H1 (cell line): ENCODE results near the gene MYLK3. TPM values are rescaled to one million over a fixed set of nuclear protein-coding genes. Genes with fewer than 3 reads are reported as not detected.

Experiments
- CTCF ChIA-PET: fragments of 300-600 bp; sonication (Branson Sonifier 250); formaldehyde crosslinking; loops from one replicate; lab custom pipeline; 2021; ENCODE audit not compliant: partially characterized antibody; lab: Charles Lee
- POLR2A ChIA-PET: fragments of 300-600 bp; sonication (Branson Sonifier 250); formaldehyde crosslinking; loops from one replicate; lab custom pipeline; 2021; ENCODE audit warnings: inconsistent platforms; ENCODE audit not compliant: partially characterized antibody; lab: Charles Lee
- DNase-seq, 2 experiments: peaks; one replicate each; pipeline versions ENCODE4 v3.0.0 to v3.0.0-alpha.2; 2010 to 2022; ENCODE audit warnings: low spot score in 2 of 2, low read depth in 1 of 2, mixed read lengths in 1 of 2
- FAIRE-seq: peaks from 2 replicates; lab custom pipeline; 2011; peaks lifted over from hg19 to GRCh38; lab: Jason Lieb, UNC
- H2AFZ ChIP-seq: 2 replicates; pipeline ENCODE4 v1.8.1; 2012; ENCODE audit warnings: low read length, inconsistent platforms
- H2AK5ac ChIP-seq: 2 replicates; pipeline ENCODE4 v1.6.1; 2013; ENCODE audit warnings: low read depth, low read length
- H2BK120ac ChIP-seq: replicated peaks from 2 replicates; pipeline ENCODE3; 2013; ENCODE audit warnings: low read depth, low read length, inconsistent platforms
- H2BK12ac ChIP-seq: 2 replicates; pipeline ENCODE4 v1.6.1; 2013; ENCODE audit warnings: low read depth, low read length
- H2BK15ac ChIP-seq: 2 replicates; pipeline ENCODE4 v1.6.1; 2013; ENCODE audit warnings: low read length
- H2BK20ac ChIP-seq: 2 replicates; pipeline ENCODE4 v1.6.1; 2013; ENCODE audit warnings: low read length
- H2BK5ac ChIP-seq: 2 replicates; pipeline ENCODE4 v1.6.1; 2013; ENCODE audit warnings: low read depth, low read length
- H3K14ac ChIP-seq: 2 replicates; pipeline ENCODE4 v1.6.1; 2013; ENCODE audit warnings: inconsistent platforms; ENCODE audit not compliant: insufficient read length
- H3K18ac ChIP-seq: 2 replicates; pipeline ENCODE4 v1.6.1; 2013; ENCODE audit warnings: low read length; ENCODE audit errors: extremely low read depth
- H3K23ac ChIP-seq: 2 replicates; pipeline ENCODE4 v1.6.1; 2013; ENCODE audit warnings: inconsistent platforms; ENCODE audit not compliant: insufficient read length
- H3K23me2 ChIP-seq: 2 replicates; pipeline ENCODE4 v1.6.1; 2013; ENCODE audit warnings: low read depth, low read length
- H3K27ac ChIP-seq: 2 replicates; pipeline ENCODE4 v1.6.1; 2011; ENCODE audit warnings: low read depth, low read length, inconsistent platforms
- H3K27me3 ChIP-seq, 4 experiments: replicated peaks in 1 of 4; 1 replicate in 1 of 4; 2 replicates in 3 of 4; pipeline versions ENCODE4 v1.6.1 to v1.8.1; 2011 to 2013; ENCODE audit warnings: low read length in 3 of 4, mild to moderate bottlenecking in 3 of 4, inconsistent platforms in 2 of 4, mixed read lengths in 2 of 4, moderate library complexity in 1 of 4; ENCODE audit not compliant: control insufficient read depth in 3 of 4, insufficient read depth in 3 of 4; ENCODE audit errors: extremely low read depth in 1 of 4
- H3K36me3 ChIP-seq, 4 experiments: 2 replicates each; pipeline versions ENCODE4 v1.6.1 to v1.8.1; 2011 to 2013; ENCODE audit warnings: mild to moderate bottlenecking in 4 of 4, low read length in 3 of 4, moderate library complexity in 2 of 4, control low read depth in 1 of 4, inconsistent platforms in 1 of 4; ENCODE audit not compliant: insufficient read depth in 4 of 4, control insufficient read depth in 2 of 4
- H3K4ac ChIP-seq: replicated peaks from 2 replicates; pipeline ENCODE3; 2013; ENCODE audit warnings: low read length, low read depth, mixed read lengths, inconsistent platforms; ENCODE audit not compliant: insufficient read length
- H3K4me1 ChIP-seq, 4 experiments: replicated peaks in 1 of 4; 1 replicate in 1 of 4; 2 replicates in 3 of 4; pipeline versions ENCODE4 v1.6.1 to v1.8.1; 2011 to 2013; ENCODE audit warnings: low read length in 3 of 4, inconsistent platforms in 2 of 4, mixed read lengths in 1 of 4; ENCODE audit not compliant: insufficient read depth in 4 of 4, control insufficient read depth in 3 of 4
- H3K4me2 ChIP-seq, 2 experiments: 2 replicates each; pipeline versions ENCODE4 v1.6.1 to v1.8.1; 2011 to 2013; ENCODE audit warnings: low read depth in 2 of 2, low read length in 2 of 2, control low read depth in 1 of 2, inconsistent platforms in 1 of 2, mild to moderate bottlenecking in 1 of 2; ENCODE audit not compliant: insufficient read depth in 1 of 2
- H3K4me3 ChIP-seq, 4 experiments: fragments of 200-600, 300-600 bp in 1 of 4; sonication (generic), shearing (Covaris generic), sonication (Bioruptor Twin) in 1 of 4; 2 replicates each; pipeline versions ENCODE4 v1.5.1 to v1.8.1; 2011 to 2016; ENCODE audit warnings: low read length in 4 of 4, low read depth in 3 of 4, control low read depth in 2 of 4, inconsistent platforms in 2 of 4, mild to moderate bottlenecking in 2 of 4, mixed read lengths in 1 of 4, moderate library complexity in 1 of 4; ENCODE audit not compliant: insufficient read depth in 2 of 4; ENCODE audit errors: extremely low read depth in 1 of 4
- H3K56ac ChIP-seq: replicated peaks from 2 replicates; pipeline ENCODE3; 2013; ENCODE audit warnings: low read depth, mild to moderate bottlenecking, mixed read lengths, low read length, inconsistent platforms; ENCODE audit not compliant: insufficient read length
- H3K79me1 ChIP-seq: 2 replicates; pipeline ENCODE4 v1.6.1; 2013; ENCODE audit warnings: low read depth, low read length, control low read depth
- H3K79me2 ChIP-seq, 2 experiments: 2 replicates each; pipeline versions ENCODE4 v1.6.1 to v1.8.1; 2012 to 2013; ENCODE audit warnings: low read length in 2 of 2, mild to moderate bottlenecking in 2 of 2, inconsistent platforms in 1 of 2; ENCODE audit not compliant: insufficient read depth in 2 of 2, control insufficient read depth in 1 of 2
- H3K9ac ChIP-seq, 4 experiments: replicated peaks in 1 of 4; 1 replicate in 1 of 4; 2 replicates in 3 of 4; pipeline versions ENCODE4 v1.6.1 to v1.8.1; 2011 to 2013; ENCODE audit warnings: low read depth in 3 of 4, low read length in 3 of 4, control low read depth in 2 of 4, mild to moderate bottlenecking in 2 of 4, moderate library complexity in 2 of 4, inconsistent platforms in 1 of 4; ENCODE audit errors: extremely low read depth in 1 of 4
- H3K9me3 ChIP-seq, 2 experiments: 2 replicates each; pipeline versions ENCODE4 v1.6.1 to v1.8.1; 2012 to 2013; ENCODE audit warnings: mild to moderate bottlenecking in 2 of 2, moderate library complexity in 2 of 2, control low read depth in 1 of 2, inconsistent platforms in 1 of 2, low read depth in 1 of 2, low read length in 1 of 2, mixed read lengths in 1 of 2; ENCODE audit not compliant: insufficient read depth in 2 of 2
- H4K20me1 ChIP-seq, 2 experiments: replicated peaks in 1 of 2; 2 replicates each; pipeline versions ENCODE3 to v1.8.1; 2011 to 2013; ENCODE audit warnings: inconsistent platforms in 2 of 2, low read length in 2 of 2, mild to moderate bottlenecking in 1 of 2; ENCODE audit not compliant: insufficient read depth in 2 of 2, control insufficient read depth in 1 of 2
- H4K5ac ChIP-seq: 2 replicates; pipeline ENCODE4 v1.6.1; 2013; ENCODE audit warnings: low read length, low read depth, mixed read lengths, inconsistent platforms; ENCODE audit not compliant: insufficient read length
- H4K8ac ChIP-seq: 2 replicates; pipeline ENCODE4 v1.8.0; 2013; ENCODE audit warnings: mild to moderate bottlenecking, moderate library complexity, low read length, inconsistent platforms; ENCODE audit not compliant: insufficient read depth; ENCODE audit errors: extremely low read depth
- H4K91ac ChIP-seq: replicated peaks from 2 replicates; pipeline ENCODE3; 2013; ENCODE audit warnings: low read length, mixed read lengths, inconsistent platforms; ENCODE audit not compliant: insufficient read length
- BRCA1 ChIP-seq: IDR thresholded peaks from 2 replicates; pipeline ENCODE4 v1.6.1; 2012; ENCODE audit warnings: low read depth, low read length, improper control_type of control experiment
- CBX8 ChIP-seq: fragments of 300-800, 300-1000 bp; sonication (generic); IDR thresholded peaks from 2 replicates; pipeline ENCODE4 v1.7.1; 2016; ENCODE audit warnings: low read depth, low read length, borderline replicate concordance
- CEBPB ChIP-seq: IDR thresholded peaks from 2 replicates; pipeline ENCODE4 v1.6.1; 2012; ENCODE audit warnings: low read depth, low read length
- CHD1 ChIP-seq: IDR thresholded peaks from 2 replicates; pipeline ENCODE4 v1.6.1; 2012; ENCODE audit warnings: low read depth, low read length, improper control_type of control experiment
- CTBP2 ChIP-seq: IDR thresholded peaks from 2 replicates; pipeline ENCODE4 v1.7.0; 2011; ENCODE audit warnings: borderline replicate concordance, mild to moderate bottlenecking, moderate library complexity, mixed read lengths, low read length; ENCODE audit not compliant: insufficient read depth, insufficient read length
- E2F6 ChIP-seq: IDR thresholded peaks from 2 replicates; pipeline ENCODE4 v1.6.1; 2012; ENCODE audit warnings: inconsistent platforms
- EP300 ChIP-seq, 2 experiments: IDR thresholded peaks; 1 replicate in 1 of 2; 2 replicates in 1 of 2; pipeline ENCODE4 v1.6.1; 2011 to 2012; ENCODE audit warnings: low read depth in 2 of 2, low read length in 2 of 2, mild to moderate bottlenecking in 2 of 2, borderline replicate concordance in 1 of 2, inconsistent platforms in 1 of 2, moderate library complexity in 1 of 2
- JUN ChIP-seq: IDR thresholded peaks from 2 replicates; pipeline ENCODE4 v1.6.1; 2011; ENCODE audit warnings: low read depth, mild to moderate bottlenecking, improper control_type of control experiment, low read length
- MAFK ChIP-seq: IDR thresholded peaks from 2 replicates; pipeline ENCODE4 v1.6.1; 2012; ENCODE audit warnings: low read depth, mild to moderate bottlenecking, improper control_type of control experiment, low read length
- PHF8 ChIP-seq: fragments of 200-600 bp; sonication (generic); conservative IDR thresholded peaks from 2 replicates; pipeline ENCODE4 v1.7.1; 2012; ENCODE audit warnings: low read depth, mild to moderate bottlenecking, inconsistent platforms, low read length, moderate library complexity
- POLR2AphosphoS5 ChIP-seq: IDR thresholded peaks from 2 replicates; pipeline ENCODE4 v1.6.1; 2011; ENCODE audit warnings: low read depth, low read length
- POU5F1 ChIP-seq: IDR thresholded peaks from 2 replicates; pipeline ENCODE4 v1.6.1; 2011; ENCODE audit warnings: low read depth, mild to moderate bottlenecking, low read length, moderate library complexity
- RAD21 ChIP-seq, 2 experiments: IDR thresholded peaks in 1 of 2; conservative IDR thresholded peaks in 1 of 2; 2 replicates each; pipeline ENCODE4 v1.6.1; 2011; ENCODE audit warnings: low read depth in 2 of 2, low read length in 2 of 2, improper control_type of control experiment in 1 of 2, inconsistent platforms in 1 of 2, mild to moderate bottlenecking in 1 of 2, moderate library complexity in 1 of 2
- SP4 ChIP-seq: IDR thresholded peaks from 2 replicates; pipeline ENCODE4 v1.6.1; 2012; ENCODE audit warnings: low read length, inconsistent platforms
- WGBS, 2 experiments: shearing (Covaris generic) in 1 of 2; methylation state at CpG; one replicate each; pipeline versions ENCODE4 v1.1.6 to v1.1.7; 2013 to 2015; ENCODE audit warnings: low lambda C conversion rate in 2 of 2, mixed read lengths in 2 of 2, inconsistent platforms in 1 of 2, low coverage in 1 of 2, missing lambda C conversion rate in 1 of 2; ENCODE audit not compliant: insufficient replicate concordance in 2 of 2, insufficient coverage in 1 of 2, insufficient read length in 1 of 2; ENCODE audit errors: extremely low coverage in 1 of 2, missing lambda C conversion rate in 1 of 2; 5-methylcytosine and 5-hydroxymethylcytosine counted together
- polyA plus RNA-seq, 7 experiments: library from polyadenylated mRNA; depleted of rRNA in 3 of 7; stranded (reverse) in 5 of 7; unstranded in 2 of 7; fragments of >200 nt in 5 of 7; fragments of 200-250 nt in 2 of 7; gene quantifications; 1 replicate in 5 of 7; 2 replicates in 1 of 7; 4 replicates in 1 of 7; pipeline versions ENCODE4 v1.2.1 to v1.2.3, GENCODE V29; 2011 to 2013; ENCODE audit warnings: missing spikeins in 2 of 7, mixed read lengths in 2 of 7
- total RNA-seq: library from RNA; stranded (reverse); fragmentation: NEBNext Ultra II Directional; extraction: Animal tissue kit (Norgen Biotek cat#: 25700); gene quantifications from 2 replicates; pipeline ENCODE4 v1.2.1, GENCODE V29; 2021

The MYLK3 gene
- total and polyA plus RNA-seq, 2 of the 8 experiments (the other 6 are each of a cell fraction or from before 2014, with no cell fraction given): 0.14 to 0.35 TPM

DNA sequence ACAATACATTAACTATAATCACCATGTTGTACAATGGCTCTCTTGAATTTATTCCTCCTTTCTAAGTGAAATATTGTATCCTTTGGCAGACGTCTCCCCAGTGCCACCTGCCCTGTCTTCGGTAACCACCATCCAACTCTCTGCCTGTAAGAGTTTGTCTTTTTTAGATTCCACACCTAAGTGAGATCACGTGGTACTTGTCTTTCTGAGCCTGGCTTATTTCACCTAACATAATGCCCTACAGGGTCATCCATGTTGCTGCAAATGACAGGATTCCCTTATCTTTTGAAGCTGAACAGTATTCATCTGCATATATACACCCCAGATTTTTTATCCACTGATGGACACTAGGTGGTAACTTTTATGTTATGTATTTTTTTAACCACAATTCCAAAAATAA is 34.5 kb downstream of the MYLK3 start:
- H2BK120ac ChIP-seq: no peak overlapping the region
- no peak overlapping the region for H3K4ac ChIP-seq
- no peak overlapping the region for H3K14ac ChIP-seq
- H3K79me1 ChIP-seq: no peaks in the 10 kb centered on the region
- H3K9ac ChIP-seq: no peak overlapping the region
- H2BK20ac ChIP-seq: no peak overlapping the region
- no peak overlapping the region for H4K5ac ChIP-seq
- H2BK5ac ChIP-seq: no peak overlapping the region
- no peak overlapping the region for H3K4me3 ChIP-seq
- H4K20me1 ChIP-seq: no peaks in the 10 kb centered on the region
- no peak overlapping the region for H2BK12ac ChIP-seq
- no peaks in the 10 kb centered on the region for H3K23me2 ChIP-seq
- no peak for FAIRE-seq
- H3K18ac ChIP-seq: no peak overlapping the region
- H3K4me1 ChIP-seq: no peaks in the 10 kb centered on the region
- H4K8ac ChIP-seq: no peak overlapping the region
- POLR2A ChIA-PET: interaction anchor here (1.3 kb wide), 1 partner anchor 15 kb away, joined by 4 read pairs; no protein-coding TSS in a partner anchor
- CTCF ChIA-PET: interaction anchor here (1.1 to 1.7 kb wide), 3 partner anchors 14 to 314 kb away, joined by 3 to 4 read pairs (median 4); no protein-coding TSS in a partner anchor
- no peak overlapping the region for H3K23ac ChIP-seq
- peak in 1 of 2 experiments; percentile 3 for DNase-seq
- no peak overlapping the region for H2AK5ac ChIP-seq
- no peak overlapping the region for H4K91ac ChIP-seq
- 98% methylated on average over 3 of the region's 3 CpGs; no CpG with 5 or more reads in 1 of the 2 experiments for WGBS, 2 experiments
- H2AFZ ChIP-seq: no peak overlapping the region
- no peaks in the 10 kb centered on the region for H3K79me2 ChIP-seq
- H3K36me3 ChIP-seq: no peaks in the 10 kb centered on the region
- no peak overlapping the region for H2BK15ac ChIP-seq
- H3K27ac ChIP-seq: no peak overlapping the region
- H3K27me3 ChIP-seq: no peaks in the 10 kb centered on the region
- no peak overlapping the region for H3K4me2 ChIP-seq
- no peaks in the 10 kb centered on the region for H3K9me3 ChIP-seq
- H3K56ac ChIP-seq: no peak overlapping the region
- TF ChIP-seq POLR2AphosphoS5 (no peak), RAD21 (IDR thresholded peaks at IDR 0.05 in 1 of 2, conservative IDR thresholded peaks at IDR 0.05 in 1 of 2; ENCODE audit: low read depth in 2 of 2, low read length in 2 of 2) (no peak), SP4 (no peak), BRCA1 (no peak), E2F6 (no peak), POU5F1 (no peak), PHF8 (no peak), CBX8 (no peak), CTBP2 (no peak), CEBPB (no peak), JUN (no peak), MAFK (no peak), EP300 (IDR thresholded peaks at IDR 0.05; ENCODE audit: borderline replicate concordance in 1 of 2, low read depth in 2 of 2, low read length in 2 of 2) (no peak), CHD1 (no peak)
